Activated CD4-positive, alpha-beta T cell treated with anti-CD3 and anti-CD28 coated beads, Interleukin-2, amount 50 U/mL, for 1 hour (primary cell): ENCODE results near the gene ZBTB38.
A peak's percentile ranks its signal among the peaks of the same experiment; 100 is the strongest.

Experiments
- DNase-seq: peaks from one replicate; pipeline ENCODE4 v3.0.0-alpha.2; 2020

Gene ZBTB38

DNA sequence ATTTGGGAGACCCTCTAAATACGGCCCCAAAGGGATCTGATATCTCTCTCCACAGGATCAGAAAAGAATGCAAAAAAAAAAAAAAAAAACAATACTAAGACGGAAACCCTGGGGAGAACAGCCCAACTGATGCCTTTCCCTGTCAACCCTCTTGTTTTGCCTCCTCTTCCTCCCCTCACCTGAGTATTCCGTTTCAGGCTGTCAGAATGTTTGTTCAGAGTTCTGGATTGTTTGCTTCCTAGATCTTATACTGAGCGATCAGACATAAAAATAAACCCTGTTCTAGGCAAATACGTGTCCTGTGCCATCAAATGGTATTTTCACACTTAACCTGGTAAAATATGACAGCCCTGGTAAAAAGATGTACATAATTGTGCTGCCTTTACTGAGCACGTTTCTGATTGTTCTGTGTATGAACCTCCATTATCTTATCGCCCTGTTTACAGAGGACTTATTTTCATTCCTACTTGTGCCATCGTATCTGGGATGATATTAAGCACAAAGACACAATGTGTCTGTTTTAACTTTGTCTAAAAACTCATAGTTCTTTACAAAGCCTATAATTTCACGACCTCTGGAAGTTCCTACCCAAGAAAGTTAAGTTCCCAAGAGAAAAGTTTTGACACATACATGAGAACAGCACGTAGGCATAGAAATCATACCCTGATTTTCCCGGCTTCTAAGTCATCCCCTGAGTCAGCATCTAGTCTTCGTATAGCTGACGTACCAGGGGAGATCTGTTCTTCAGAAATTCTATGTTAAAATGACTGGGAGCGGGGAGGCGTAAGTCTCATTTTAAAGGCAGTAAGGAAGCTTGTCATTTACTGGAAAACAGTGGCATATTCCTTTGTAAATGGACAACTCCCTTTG, 856 bp downstream of the ZBTB38 start:
- DNase-seq = no peak

DNA sequence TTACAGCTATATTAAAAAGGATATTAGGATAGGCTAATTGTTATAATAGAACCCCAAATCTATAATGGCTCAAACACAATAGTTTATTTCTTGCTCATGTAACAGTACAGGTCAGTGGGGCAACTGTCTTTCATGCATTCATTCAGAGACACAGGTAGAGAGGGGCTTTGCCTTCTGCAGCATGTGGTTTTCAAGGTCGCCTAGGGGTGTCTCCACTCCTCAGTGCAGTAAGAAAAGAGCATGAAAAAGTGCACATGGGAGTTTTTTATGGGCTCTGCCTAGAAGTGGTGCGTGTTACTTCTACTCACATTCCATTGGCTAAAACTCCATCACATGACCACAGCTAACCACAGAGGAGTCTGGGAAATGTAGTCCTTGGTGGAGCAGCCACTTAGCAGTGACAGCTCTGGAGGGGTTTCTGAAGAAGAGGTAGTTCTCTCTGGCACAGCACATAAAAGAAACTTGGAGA, 1.8 kb downstream of the ZBTB38 start:
- DNase-seq = peak; percentile 41

DNA sequence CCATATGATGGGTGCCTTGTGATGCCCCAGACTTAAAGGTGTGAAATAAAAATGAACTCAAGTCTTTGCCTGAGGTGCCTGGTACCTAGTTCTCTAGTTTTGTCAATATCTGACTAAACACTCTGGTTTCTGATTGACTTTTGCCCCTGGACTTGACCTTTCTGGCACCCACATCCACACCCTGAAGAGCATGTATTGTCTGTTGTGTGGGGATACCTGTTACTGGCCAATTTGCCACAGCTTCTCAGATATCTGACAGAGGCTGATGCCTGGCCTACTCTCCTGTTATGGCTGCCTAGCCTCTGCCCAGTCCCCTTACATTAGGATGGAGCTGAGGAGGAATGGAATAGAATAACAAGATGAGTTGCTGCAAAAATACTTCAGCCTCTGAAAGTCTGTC, 3.6 kb downstream of the ZBTB38 start:
- DNase-seq = no peak

DNA sequence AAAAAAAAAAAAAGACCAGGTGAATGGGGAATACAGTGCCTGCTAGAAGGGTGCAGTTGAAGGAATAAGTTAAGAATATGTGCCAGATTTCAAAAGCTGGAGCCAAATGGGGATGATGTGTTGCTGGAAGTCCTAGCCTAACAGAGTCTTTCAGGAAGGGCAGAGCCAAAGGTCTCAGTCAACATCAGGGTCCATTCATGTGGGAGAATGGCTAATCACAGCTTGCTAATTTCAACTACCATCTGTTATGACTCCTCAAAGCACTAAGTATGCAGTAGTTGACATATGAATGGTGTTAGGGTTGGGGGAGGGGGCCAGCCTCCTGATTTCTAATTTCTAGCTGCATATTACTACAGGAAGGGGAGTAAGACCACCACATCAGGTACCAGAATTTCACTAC, 4.4 kb downstream of the ZBTB38 start:
- no peak for DNase-seq

DNA sequence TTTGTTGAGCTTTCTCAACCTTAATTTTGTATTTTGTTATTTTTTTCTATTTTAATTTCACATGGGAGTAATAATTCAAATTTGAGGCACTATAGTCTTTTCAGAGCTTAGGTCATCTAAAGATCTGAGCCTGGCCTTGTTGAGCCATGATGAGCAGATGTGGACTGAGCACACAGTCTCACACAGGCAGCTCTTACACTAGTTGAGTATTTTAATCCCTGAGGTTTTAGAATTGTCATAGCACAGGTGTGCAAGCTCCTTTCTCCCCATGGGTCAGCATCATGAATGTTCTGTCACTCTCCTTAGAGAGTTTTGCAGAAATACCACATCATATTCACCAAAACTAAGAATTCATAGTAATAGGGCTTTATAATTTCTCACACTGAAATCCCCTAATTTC, 4.9 kb downstream of the ZBTB38 start:
- no peak for DNase-seq

DNA sequence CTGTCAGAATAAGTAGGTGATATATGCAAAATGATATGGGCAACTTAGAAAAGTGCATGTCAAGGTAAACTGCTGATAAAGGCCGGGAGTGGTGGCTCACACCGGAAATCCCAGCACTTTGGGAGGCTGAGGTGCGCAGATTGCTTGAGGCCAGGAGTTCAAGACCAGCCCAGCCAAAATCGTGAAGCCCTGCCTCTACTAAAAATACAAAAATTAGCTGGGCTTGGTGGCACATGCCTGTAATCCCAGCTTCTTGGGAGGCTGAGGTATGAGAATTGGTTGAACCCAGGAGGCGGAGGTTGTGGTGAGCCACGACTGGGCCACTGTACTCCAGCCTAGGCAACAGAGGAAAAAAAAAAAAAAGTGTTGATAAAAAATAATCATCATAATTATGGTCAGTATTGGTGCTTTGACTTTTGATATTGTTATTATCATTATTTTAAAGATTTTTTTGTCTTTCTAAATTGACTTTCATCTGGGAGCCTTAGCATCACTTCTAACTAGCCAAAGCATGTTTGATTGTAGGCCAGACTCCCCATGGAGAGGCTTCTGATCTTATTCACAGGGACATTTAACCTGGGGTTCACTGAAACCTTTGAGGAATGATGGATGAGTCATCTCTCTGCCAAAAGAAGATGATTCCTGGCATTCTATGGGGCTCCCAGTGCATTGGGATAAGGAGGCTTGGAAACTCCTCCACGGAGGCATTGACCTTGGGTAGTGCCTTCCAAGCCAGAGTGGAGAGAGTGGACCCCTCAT, 5.6 kb downstream of the ZBTB38 start:
- DNase-seq = no peak

DNA sequence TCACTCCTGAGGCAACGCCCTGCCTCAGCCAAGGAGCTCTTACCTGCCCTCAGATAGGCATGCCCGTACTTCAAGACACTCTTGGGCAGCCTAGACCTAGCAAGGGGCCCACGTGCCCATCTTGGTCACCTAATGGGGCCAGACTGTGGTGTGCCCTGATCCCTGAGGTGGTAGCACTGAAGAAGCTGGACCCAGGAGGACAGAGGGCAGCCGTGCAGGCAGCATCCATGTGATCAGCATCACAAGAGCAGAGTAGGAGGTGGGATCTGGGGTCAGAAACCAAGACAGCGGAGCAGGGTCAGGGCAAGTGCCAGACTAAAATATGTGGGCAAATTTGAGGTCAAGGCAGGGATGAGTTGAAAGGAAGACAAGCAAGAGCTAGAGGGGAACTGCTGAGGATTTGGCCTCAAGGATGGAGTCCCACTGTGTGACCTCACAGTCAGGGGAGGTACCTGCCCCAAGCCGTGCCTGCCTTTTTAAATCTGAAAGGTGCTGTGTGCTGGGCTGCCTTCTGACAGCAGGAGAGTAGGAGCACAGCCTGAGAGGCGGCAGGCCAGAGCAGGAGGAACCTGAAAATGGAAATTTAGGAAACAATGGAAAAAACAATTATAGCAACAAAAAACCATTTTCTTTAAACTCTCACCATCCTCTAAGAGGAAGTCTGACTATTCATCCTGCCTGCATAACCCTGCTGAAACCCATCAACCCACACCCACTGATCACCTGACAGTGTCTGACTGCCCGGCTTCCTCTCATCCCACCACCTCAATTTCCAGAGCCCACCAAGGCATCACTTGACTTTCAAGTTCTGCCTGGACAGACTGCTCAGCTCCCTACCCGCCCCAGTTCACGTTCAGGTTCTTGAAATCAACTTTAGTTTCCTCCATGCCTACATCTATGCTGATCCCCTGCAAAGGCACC, 7.3 kb downstream of the ZBTB38 start:
- DNase-seq = no peak

DNA sequence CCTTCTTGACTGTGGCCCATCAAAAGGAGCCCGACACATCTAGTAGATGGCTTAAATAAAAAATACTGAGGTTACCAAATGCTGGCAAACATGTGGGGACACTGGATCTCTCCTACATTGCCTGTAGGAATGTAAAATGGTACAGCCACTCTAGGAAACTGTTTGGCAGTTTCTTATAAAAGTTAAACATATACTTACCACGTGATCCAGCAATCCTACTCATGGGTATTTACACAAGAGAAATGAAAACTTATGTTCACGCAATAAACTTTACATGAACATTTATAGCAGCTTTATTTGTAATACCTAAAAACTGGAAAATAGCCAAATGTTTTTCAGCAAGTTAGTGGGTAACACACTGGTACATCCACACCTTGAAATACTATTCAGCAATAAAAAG, 9.1 kb downstream of the ZBTB38 start:
- no peak for DNase-seq

DNA sequence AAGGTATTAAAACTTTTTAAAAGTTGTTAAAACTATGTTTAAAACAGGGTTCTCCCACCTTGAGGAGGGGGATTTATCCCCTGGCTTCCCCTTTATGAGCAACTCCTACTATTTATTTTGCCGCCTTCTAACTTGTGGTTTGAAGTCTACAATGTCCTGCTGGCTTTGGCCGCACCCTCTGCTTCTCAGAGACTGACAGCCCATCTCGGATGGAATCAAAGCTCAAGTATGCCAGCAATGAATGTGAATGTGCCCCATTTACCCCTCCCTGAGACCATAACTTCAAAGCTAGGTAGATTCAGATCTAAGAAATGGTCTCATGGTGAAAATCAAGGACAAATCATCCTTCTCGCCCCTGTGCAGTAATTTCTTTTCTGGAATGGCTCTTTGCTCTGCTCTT, 10.3 kb downstream of the ZBTB38 start:
- DNase-seq = no peak

DNA sequence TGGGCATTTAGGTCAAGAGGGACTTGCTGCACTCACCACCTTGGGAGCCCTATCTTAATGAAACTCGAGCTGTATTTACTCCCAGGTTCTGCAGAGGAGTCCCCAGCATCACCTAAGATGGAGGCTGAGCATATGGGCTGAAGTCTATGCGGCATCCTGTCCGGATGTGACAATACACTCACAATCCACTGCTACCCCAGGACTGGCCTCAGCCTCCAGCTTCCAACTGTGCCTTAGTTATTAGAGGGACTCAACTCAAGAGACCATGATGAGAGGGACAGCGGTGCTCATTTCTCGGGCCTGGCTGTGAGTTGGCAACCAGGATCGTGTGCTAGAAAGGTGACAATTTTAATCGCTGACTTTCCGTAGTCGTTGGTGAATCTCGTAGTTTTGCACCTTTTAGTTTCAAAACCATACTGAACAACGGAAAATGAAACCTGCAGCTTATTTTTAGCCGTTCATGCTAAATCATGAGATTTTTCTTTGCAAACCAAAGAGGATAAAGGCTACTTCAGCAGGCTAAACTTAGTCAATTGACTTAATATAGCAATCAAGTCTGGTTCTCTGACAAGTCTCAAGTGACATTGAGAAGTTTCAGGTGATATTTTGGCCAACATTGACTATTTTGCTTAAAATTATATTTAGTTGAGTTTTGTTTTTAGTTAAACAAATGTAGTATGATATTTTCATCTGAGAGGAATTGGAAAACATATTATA, 11.1 kb downstream of the ZBTB38 start:
- DNase-seq = no peak

DNA sequence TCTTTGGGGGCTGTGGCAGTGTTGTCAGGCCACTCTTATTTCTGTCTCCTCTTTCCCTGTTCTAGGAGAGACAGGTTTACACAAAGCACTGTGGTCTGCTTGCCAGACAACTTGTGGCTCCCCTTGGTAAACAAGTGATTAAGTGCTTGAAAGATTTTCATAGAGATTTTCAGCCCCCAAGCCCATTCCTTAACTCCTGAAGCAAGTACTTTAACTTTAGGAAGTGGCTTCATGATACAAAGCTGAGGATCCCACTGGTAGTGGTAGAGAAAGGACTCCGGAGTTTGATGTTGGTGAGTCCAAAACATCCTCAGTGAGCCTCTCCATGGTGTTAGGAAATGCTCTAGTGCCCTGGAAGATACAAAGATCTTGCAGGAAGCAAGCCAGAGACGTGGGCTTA, 12.0 kb downstream of the ZBTB38 start:
- DNase-seq = no peak

DNA sequence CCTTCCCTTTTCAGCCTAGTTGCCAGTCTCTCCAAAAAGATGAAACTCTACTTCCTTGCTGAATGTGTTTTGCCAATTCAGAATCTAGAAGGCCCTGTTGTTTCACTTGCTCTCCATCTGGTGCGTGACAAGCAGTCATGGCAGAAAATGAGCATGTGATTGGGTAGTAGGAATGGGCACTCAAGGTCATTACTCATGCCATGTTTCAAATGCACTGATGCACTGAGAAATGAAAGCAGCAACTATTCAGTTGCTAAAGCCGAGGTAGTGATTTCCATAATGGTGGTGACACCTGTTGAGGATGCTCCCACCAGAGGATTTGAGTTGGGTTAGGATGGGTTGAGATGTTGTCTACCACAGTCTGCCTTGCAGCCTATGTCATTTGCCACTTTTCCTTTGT, 12.7 kb downstream of the ZBTB38 start:
- no peak for DNase-seq

DNA sequence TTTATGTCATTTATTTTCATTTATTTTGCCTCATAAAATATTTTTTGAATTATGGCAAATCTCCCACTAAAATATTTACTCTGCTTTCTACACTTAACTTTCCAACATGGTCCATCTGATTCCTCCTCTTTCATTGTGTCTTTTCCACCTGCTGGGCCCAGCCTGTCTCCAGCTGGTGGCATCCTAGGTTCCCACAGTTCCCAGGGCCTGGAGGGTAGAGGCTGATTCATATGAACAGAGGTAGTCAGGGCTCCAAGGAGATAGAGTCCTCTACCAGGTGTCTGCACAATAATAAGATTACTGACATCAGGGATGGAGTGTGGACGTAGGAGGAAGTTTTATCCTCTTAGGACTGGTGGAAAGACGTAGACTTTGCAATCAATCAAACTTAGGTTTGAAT, 14.3 kb downstream of the ZBTB38 start:
- no peak for DNase-seq

DNA sequence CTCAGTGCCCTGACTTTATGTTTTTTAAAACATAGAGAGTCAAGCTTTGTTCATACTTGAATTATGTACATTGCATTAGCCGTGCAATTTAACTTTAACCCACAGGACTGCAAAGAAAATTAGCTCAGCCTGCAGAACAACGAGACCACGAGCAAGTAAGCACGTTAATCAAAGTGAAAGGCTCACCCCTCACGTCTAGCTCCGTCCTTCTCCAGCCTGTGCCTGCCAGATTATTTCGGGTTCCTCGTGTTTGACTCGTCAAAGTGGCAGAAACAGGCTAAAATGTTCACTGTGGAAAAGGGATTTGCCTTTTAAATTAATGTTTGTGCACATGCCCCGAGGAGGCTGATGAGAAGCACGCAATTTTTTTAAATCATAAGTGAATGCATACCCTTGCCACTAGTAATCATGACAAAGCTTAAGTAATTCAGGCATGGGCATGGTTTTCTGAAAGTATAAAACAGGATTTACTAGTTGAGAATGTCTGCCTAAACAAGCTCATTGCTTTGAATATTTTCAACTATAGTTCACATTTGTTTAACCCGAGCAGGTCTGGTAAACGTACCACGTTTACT, 15.3 kb downstream of the ZBTB38 start:
- no peak for DNase-seq

DNA sequence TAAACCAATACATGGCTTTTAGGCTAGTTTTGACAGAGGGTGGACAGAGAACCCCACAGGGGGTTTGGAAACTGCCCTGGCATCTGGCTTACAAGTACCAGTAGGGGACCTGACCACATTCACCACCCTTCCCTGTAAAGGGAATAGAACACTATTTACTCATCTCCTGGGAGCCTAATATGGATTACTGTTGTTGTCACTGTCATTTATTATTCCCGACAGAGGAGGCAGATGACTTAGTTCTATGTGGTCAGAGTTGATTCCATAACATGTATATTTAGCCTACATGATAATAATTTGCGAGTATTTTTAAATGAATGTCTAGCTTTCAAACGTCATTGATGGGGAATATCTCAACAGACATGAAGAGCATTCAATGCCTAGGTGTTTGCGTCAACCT, 15.9 kb downstream of the ZBTB38 start:
- DNase-seq = no peak

DNA sequence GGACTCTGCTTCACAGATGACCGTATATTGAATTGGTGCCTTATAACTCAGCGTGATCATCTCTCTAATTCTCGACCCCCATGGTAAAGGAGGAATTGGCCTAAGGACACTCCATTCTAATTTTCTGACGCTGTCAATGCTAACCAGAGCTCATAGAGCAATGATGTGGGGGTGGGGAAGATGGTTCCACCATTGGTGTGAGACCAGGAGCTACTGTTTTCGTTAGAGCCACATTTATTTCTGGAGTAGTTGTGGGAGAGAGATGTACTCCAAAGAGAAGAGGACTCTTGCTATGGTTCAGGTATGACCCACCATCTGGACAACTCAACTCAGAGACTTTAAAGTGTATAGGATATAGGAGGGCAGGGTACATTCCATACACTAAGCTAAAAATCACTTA, 16.3 kb downstream of the ZBTB38 start:
- no peak for DNase-seq

DNA sequence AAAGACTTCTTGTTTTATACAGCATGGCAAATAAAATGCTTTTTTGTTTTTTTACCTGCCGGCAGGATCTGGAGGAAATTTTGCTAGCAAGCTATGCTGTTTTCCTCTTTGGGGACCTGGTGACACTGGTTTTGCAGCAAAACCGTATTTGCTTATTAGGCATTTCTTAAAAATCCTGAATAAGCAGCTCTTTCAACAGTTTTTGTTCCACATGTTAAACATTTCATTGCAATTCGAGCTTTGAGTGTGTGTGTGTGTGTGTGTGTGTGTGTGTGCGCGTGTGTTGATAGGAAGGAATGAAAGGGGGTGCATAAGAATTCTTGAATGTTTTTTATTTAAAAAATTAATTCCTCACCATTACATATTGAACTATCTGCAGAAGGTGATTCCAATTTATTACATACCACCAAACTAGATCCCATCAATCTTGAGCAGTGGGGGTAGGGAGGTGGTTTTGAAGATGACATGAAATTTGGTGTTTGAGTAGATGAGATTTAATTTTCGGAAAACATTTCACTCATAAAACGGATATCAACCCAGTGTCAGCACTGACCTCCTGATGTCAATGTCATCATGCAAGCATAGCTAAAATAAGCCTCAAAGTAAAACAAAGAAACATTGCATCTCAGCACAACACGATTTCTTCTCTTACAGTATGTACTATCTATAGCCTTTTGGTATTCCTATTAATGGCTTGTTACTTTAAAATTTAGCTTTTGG, 17.3 kb downstream of the ZBTB38 start:
- DNase-seq = no peak

DNA sequence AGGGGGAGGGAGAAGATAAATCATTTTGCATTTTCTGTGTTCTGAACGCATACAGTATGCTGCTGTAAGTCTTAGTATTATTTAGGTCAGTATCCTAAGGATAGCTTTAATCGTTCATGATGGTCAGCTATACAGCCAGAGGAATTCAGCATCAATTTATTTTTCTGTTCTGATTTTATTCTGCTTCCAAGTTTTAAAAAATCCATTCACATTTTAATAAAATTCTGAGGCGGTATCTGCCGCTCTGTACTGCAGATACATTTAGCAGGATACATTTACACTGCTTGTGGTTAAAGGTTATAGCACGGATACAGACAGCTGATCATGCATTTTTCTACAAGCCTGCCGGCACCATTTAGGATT, 17.8 kb downstream of the ZBTB38 start:
- DNase-seq = no peak

DNA sequence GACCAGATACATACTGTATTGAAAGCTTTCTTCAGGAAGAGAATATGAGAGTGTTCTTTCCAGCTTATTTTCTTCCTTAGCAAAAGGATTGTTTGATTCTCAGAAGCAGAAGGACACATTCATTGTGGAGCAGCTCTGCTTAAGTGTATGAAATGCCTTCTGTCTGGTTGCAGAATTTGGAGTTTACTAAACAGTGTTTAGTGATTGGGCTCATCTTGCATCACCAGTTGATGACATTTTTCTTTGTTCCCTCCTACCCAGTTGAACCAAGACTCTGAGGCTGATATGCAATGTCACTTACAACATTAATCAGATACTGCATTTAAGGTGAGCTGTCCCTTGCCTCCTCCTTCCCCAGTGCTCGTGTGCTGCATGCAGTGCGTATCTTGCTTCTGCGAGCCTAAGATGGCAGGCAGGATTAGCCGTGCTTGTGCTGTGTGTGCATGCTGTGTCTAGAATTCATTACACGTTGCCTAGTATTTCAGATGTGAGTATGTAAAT, 18.4 kb downstream of the ZBTB38 start:
- DNase-seq = no peak

DNA sequence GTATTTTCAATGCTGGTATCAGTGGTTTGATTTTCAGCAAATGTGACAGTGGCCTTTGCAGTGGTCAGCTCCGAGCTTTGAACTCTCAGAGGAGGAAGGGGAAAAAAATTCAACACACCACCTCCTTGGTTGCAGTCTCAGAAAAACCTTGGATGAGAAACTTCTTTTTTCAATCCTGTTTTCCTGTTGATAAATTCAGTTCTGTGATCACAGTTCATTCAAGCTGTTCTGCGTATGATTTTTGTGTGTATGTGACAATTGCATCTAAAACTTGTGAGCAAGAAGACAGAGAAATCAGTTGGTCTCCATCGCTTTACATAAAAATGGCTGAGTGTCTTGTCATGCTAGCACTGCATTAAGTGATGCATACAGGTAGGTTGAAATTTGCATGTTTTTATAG, 19.2 kb downstream of the ZBTB38 start:
- no peak for DNase-seq

DNA sequence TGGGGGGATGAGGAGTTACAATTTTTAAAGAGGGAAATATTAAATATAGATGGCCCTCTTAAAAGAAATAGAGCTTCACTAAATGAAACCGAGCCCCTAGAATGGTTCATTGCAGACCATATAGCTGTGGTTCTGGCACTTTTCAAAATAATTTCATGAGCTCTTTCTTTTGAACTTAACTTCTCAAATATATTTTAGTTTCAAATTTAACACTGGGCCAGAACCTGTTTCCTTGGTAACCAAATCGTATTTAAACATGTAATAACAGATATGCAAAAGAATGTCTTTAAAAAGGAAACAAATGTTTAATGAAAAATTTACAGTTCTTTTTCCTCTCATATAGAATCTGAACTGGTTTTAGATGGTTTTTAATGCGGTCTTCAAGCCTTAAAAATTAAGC, 20.1 kb downstream of the ZBTB38 start:
- no peak for DNase-seq
